ENCODE data around the gene MUC5B. TPM values are rescaled to one million over a fixed set of nuclear protein-coding genes. Genes with fewer than 3 reads are reported as not detected.

Gene MUC5B
- total and polyA plus RNA-seq, 2 donors (not counting 1 experiment from before 2014, with no cell fraction given): not detected

DNA sequence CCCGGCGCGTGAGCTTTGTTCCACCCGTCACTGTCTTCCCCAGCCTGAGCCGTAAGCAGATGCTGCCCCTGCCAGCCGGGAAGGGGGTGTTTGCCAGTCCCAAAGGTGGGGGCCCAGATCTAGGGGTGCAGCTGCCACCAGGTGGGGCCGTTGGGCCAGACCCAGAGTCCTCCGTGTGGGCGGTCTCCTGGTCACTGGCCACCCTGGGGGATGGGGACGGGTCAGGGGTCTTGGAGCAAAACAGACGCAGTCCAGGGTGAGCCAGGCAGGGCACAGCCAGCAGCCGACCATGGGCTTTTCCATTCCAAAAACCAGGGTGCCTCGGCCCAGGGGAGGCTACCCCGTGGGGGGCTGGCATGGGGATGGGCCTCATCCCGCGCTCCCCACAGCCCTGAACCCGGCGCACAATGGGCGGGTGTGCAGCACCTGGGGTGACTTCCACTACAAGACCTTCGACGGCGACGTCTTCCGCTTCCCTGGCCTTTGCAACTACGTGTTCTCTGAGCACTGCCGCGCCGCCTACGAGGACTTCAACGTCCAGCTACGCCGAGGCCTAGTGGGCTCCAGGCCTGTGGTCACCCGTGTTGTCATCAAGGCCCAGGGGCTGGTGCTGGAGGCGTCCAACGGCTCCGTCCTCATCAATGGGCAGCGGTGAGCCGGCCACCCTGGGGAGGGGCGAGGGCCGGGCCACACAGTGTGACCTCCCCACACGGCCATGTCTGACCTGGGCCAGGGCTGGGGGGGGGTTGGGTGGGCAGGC, 3.5 kb downstream of the MUC5B start:
- no peak overlapping the region for H3K4me3 Mint-ChIP-seq
- no peaks in the 10 kb centered on the region for H4K20me1 ChIP-seq (ENCODE audit: control insufficient read depth, insufficient read depth, low read length, poor library complexity, severe bottlenecking)
- ChIA-PET POLR2A (no interaction called here), CTCF (interaction anchor here (0.8 to 0.9 kb wide), 2 partner anchors 289 to 348 kb away, joined by 3 read pairs; no protein-coding TSS in a partner anchor)
- H3K9me3 Mint-ChIP-seq (ENCODE audit: insufficient read depth): no peaks in the 10 kb centered on the region
- DNase-seq (no peak), ATAC-seq (ENCODE audit: low read depth) (no peak)
- H3K36me3 ChIP-seq (replicated peaks in 1 of 2; ENCODE audit: control extremely low read depth in 1 of 2, control insufficient read depth in 1 of 2, extremely low read depth in 1 of 2, insufficient read depth in 2 of 2, low read length in 1 of 2): no peaks in the 10 kb centered on the region
- no peak overlapping the region for H3K27ac ChIP-seq (ENCODE audit: low read length in 2 of 2)
- WGBS (ENCODE audit: insufficient coverage): 83% methylated on average over 39 of the region's 41 CpGs
- no peaks in the 10 kb centered on the region for H3K4me1 Mint-ChIP-seq
- H3K79me2 ChIP-seq (ENCODE audit: control insufficient read depth, insufficient read depth, low read length): no peaks in the 10 kb centered on the region
- no peak overlapping the region for H3K9ac ChIP-seq (ENCODE audit: low read length)
- H3K9me3 ChIP-seq (ENCODE audit: control extremely low read depth in 1 of 3, control insufficient read depth in 2 of 3, insufficient read depth in 1 of 3, low read length in 2 of 3): no peaks in the 10 kb centered on the region
- H3K27ac Mint-ChIP-seq: no peak overlapping the region
- intact Hi-C loops (cut with micrococcal nuclease): no loop called here
- H3K4me2 ChIP-seq (replicated peaks; ENCODE audit: low read depth, low read length, poor library complexity, severe bottlenecking): no peak overlapping the region
- H3K4me3 ChIP-seq (ENCODE audit: control extremely low read depth in 1 of 5, extremely low read depth in 1 of 5, insufficient read depth in 1 of 5, low read depth in 2 of 5, low read length in 4 of 5): no peak overlapping the region
- H3K27me3 Mint-ChIP-seq: peaks cover 4% of the 10 kb centered on the region
- no peak overlapping the region for H2AFZ ChIP-seq (ENCODE audit: insufficient read depth, low read depth, low read length, poor library complexity, severe bottlenecking)
- TF ChIP-seq EZH2 (IDR thresholded peaks at IDR 0.05; ENCODE audit: borderline replicate concordance, insufficient read depth, low read depth, low read length, poor library complexity, severe bottlenecking): no peak
- TF ChIP-seq, protein P1, sequence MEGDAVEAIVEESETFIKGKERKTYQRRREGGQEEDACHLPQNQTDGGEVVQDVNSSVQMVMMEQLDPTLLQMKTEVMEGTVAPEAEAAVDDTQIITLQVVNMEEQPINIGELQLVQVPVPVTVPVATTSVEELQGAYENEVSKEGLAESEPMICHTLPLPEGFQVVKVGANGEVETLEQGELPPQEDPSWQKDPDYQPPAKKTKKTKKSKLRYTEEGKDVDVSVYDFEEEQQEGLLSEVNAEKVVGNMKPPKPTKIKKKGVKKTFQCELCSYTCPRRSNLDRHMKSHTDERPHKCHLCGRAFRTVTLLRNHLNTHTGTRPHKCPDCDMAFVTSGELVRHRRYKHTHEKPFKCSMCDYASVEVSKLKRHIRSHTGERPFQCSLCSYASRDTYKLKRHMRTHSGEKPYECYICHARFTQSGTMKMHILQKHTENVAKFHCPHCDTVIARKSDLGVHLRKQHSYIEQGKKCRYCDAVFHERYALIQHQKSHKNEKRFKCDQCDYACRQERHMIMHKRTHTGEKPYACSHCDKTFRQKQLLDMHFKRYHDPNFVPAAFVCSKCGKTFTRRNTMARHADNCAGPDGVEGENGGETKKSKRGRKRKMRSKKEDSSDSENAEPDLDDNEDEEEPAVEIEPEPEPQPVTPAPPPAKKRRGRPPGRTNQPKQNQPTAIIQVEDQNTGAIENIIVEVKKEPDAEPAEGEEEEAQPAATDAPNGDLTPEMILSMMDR (IDR thresholded peaks at IDR 0.05): peak; percentile 15
- H3K4me1 ChIP-seq (ENCODE audit: control insufficient read depth in 2 of 2, insufficient read depth in 2 of 2, low read length in 2 of 2): no peaks in the 10 kb centered on the region
- peaks cover 0 to 2% (median 0%) of the 10 kb centered on the region in 4 experiments for H3K27me3 ChIP-seq (replicated peaks in 1 of 4; ENCODE audit: control extremely low read depth in 1 of 4, control insufficient read depth in 3 of 4, insufficient read depth in 4 of 4, low read length in 3 of 4)

DNA sequence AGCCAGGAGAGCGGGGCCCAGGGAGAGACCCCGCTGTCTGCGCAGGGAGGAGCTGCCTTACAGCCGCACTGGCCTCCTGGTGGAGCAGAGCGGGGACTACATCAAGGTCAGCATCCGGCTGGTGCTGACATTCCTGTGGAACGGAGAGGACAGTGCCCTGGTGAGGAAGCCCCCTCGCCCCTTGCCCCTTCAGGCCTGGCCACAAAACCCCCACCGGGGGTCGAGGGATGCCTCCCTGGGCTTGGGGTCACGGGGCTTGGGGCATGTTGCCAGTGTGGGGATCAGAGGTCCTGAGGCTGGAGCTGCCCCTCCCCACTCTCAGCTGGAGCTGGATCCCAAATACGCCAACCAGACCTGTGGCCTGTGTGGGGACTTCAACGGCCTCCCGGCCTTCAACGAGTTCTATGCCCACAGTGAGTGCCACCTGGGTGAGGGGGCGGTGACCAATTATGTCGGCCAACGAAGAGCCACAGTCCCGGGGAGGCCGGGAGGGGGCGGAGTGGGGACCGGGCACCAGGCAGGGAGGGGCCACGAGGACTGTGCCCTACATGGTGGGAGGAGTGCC, 4.2 kb downstream of the MUC5B start:
- Histone ChIP-seq H3K27me3 (replicated peaks in 1 of 4; ENCODE audit: control extremely low read depth in 1 of 4, control insufficient read depth in 3 of 4, insufficient read depth in 4 of 4, low read length in 3 of 4) (peaks cover 0 to 2% (median 0%) of the 10 kb centered on the region in 4 experiments), H3K4me2 (replicated peaks; ENCODE audit: low read depth, low read length, poor library complexity, severe bottlenecking) (no peak overlapping the region), H2AFZ (ENCODE audit: insufficient read depth, low read depth, low read length, poor library complexity, severe bottlenecking) (no peak overlapping the region), H3K36me3 (replicated peaks in 1 of 2; ENCODE audit: control extremely low read depth in 1 of 2, control insufficient read depth in 1 of 2, extremely low read depth in 1 of 2, insufficient read depth in 2 of 2, low read length in 1 of 2) (no peaks in the 10 kb centered on the region), H4K20me1 (ENCODE audit: control insufficient read depth, insufficient read depth, low read length, poor library complexity, severe bottlenecking) (no peaks in the 10 kb centered on the region), H3K4me3 (ENCODE audit: control extremely low read depth in 1 of 5, extremely low read depth in 1 of 5, insufficient read depth in 1 of 5, low read depth in 2 of 5, low read length in 4 of 5) (no peak overlapping the region), H3K79me2 (ENCODE audit: control insufficient read depth, insufficient read depth, low read length) (no peaks in the 10 kb centered on the region), H3K9ac (ENCODE audit: low read length) (no peak overlapping the region), H3K4me1 (ENCODE audit: control insufficient read depth in 2 of 2, insufficient read depth in 2 of 2, low read length in 2 of 2) (no peaks in the 10 kb centered on the region), H3K9me3 (ENCODE audit: control extremely low read depth in 1 of 3, control insufficient read depth in 2 of 3, insufficient read depth in 1 of 3, low read length in 2 of 3) (no peaks in the 10 kb centered on the region), H3K27ac (ENCODE audit: low read length in 2 of 2) (no peak overlapping the region)
- ChIA-PET POLR2A (no interaction called here), CTCF (interaction anchor here (0.9 kb wide), 1 partner anchor 348 kb away, joined by 3 read pairs; no protein-coding TSS in a partner anchor)
- no peak for TF ChIP-seq EZH2 (IDR thresholded peaks at IDR 0.05; ENCODE audit: borderline replicate concordance, insufficient read depth, low read depth, low read length, poor library complexity, severe bottlenecking)
- TF ChIP-seq, protein P1 (IDR thresholded peaks at IDR 0.05): no peak
- Mint-ChIP-seq H3K9me3 (ENCODE audit: insufficient read depth) (no peaks in the 10 kb centered on the region), H3K27ac (no peak overlapping the region), H3K27me3 (peaks cover 3% of the 10 kb centered on the region), H3K4me1 (no peaks in the 10 kb centered on the region), H3K4me3 (no peak overlapping the region)
- no peak for ATAC-seq (ENCODE audit: low read depth)
- 79% methylated on average over 22 of the region's 23 CpGs for WGBS (ENCODE audit: insufficient coverage)
- intact Hi-C loops (cut with micrococcal nuclease): no loop called here
- DNase-seq: no peak

Measured in B cell (primary cell).